HEK293 (cell line): ENCODE data around the gene PTPRR.

Experiments
- CTCF ChIA-PET: fragments of 350-600 bp; formaldehyde crosslinking; extraction: SDS; loops from one replicate; lab custom pipeline; 2021; ENCODE audit warnings: antibody characterized with exemption; lab: Yijun Ruan, JAX
- POLR2A ChIA-PET: fragments of 300-600 bp; formaldehyde crosslinking; extraction: SDS; loops from one replicate; lab custom pipeline; 2020; ENCODE audit warnings: antibody characterized with exemption, inconsistent platforms; lab: Yijun Ruan, JAX
- H3K27ac ChIP-seq: fragments of 200-500 bp; sonication (Bioruptor generic); 2 replicates; pipeline ENCODE4 v1.5.1; 2014; ENCODE audit warnings: low read depth, low read length, control low read depth, inconsistent platforms; ENCODE audit errors: extremely low read depth
- H3K36me3 ChIP-seq, 2 experiments: fragments of 200-500 bp in 1 of 2; sonication (Bioruptor generic) in 1 of 2; 1 replicate in 1 of 2; 2 replicates in 1 of 2; pipeline ENCODE4 v1.5.1; 2014 to 2017; ENCODE audit warnings: inconsistent platforms in 2 of 2, low read length in 2 of 2; ENCODE audit not compliant: control insufficient read depth in 2 of 2, insufficient read depth in 1 of 2
- H3K4me1 ChIP-seq: fragments of 200-500 bp; sonication (Bioruptor generic); 2 replicates; pipeline ENCODE4 v1.5.1; 2014; ENCODE audit warnings: mild to moderate bottlenecking, low read length, inconsistent platforms; ENCODE audit not compliant: control insufficient read depth, insufficient read depth
- H3K4me3 ChIP-seq: 2 replicates; pipeline ENCODE4 v1.5.1; 2011; ENCODE audit warnings: low read depth, mild to moderate bottlenecking, control low read depth, low read length, moderate library complexity
- H3K9me3 ChIP-seq: fragments of 200-500 bp; sonication (Bioruptor generic); 2 replicates; pipeline ENCODE4 v1.5.1; 2014; ENCODE audit warnings: low read depth, low read length, inconsistent platforms; ENCODE audit not compliant: control insufficient read depth, insufficient read depth
- BCL11B ChIP-seq: fragments of 450-650 bp; formaldehyde crosslinking; IDR thresholded peaks from 2 replicates; pipeline ENCODE4 v1.5.1; 2016; ENCODE audit warnings: low read depth, missing biosample characterization, missing genetic modification characterization
- FEZF1 ChIP-seq: fragments of 450-650 bp; formaldehyde crosslinking; IDR thresholded peaks from 2 replicates; pipeline ENCODE4 v1.5.1; 2016; ENCODE audit warnings: missing biosample characterization, missing genetic modification characterization
- GLI2 ChIP-seq: fragments of 450-650 bp; formaldehyde crosslinking; IDR thresholded peaks from 2 replicates; pipeline ENCODE4; 2017; ENCODE audit warnings: missing biosample characterization, missing genetic modification characterization, low read depth, borderline replicate concordance
- KLF16 ChIP-seq: fragments of 450-650 bp; formaldehyde crosslinking; IDR thresholded peaks from 2 replicates; pipeline ENCODE4 v1.5.1; 2017; ENCODE audit warnings: missing biosample characterization, missing genetic modification characterization
- MEIS1 ChIP-seq: sonication (generic); formaldehyde crosslinking; IDR thresholded peaks from 2 replicates; pipeline ENCODE4 v1.8.1; 2022; ENCODE audit warnings: missing genetic modification reagents, mild to moderate bottlenecking, borderline replicate concordance
- SETDB1 ChIP-seq: IDR thresholded peaks from one replicate; pipeline ENCODE4 v1.6.1; 2017; ENCODE audit warnings: mild to moderate bottlenecking, low read length, moderate library complexity, mixed read lengths; ENCODE audit not compliant: insufficient read length
- ZBTB17 ChIP-seq: fragments of 450-650 bp; formaldehyde crosslinking; IDR thresholded peaks from 2 replicates; pipeline ENCODE4 v1.5.1; 2016; ENCODE audit warnings: missing biosample characterization, missing genetic modification characterization
- ZBTB21 ChIP-seq: fragments of 450-650 bp; formaldehyde crosslinking; IDR thresholded peaks from 2 replicates; pipeline ENCODE4 v1.5.1; 2017; ENCODE audit warnings: missing biosample characterization, missing genetic modification characterization
- ZBTB44 ChIP-seq: fragments of 450-650 bp; IDR thresholded peaks from 2 replicates; pipeline ENCODE4 v1.5.1; 2018; ENCODE audit warnings: missing biosample characterization, mild to moderate bottlenecking, missing genetic modification characterization
- ZNF184 ChIP-seq: fragments of 450-650 bp; IDR thresholded peaks from 2 replicates; pipeline ENCODE4 v1.5.1; 2018; ENCODE audit warnings: missing biosample characterization, mild to moderate bottlenecking, missing genetic modification characterization
- ZNF19 ChIP-seq: fragments of 450-650 bp; formaldehyde crosslinking; IDR thresholded peaks from 2 replicates; pipeline ENCODE4; 2016; ENCODE audit warnings: missing biosample characterization, missing genetic modification characterization, low read depth
- ZNF211 ChIP-seq: fragments of 450-650 bp; formaldehyde crosslinking; IDR thresholded peaks from 2 replicates; pipeline ENCODE4 v1.5.1; 2016; ENCODE audit warnings: low read depth, missing biosample characterization, missing genetic modification characterization
- ZNF26 ChIP-seq: fragments of 450-650 bp; formaldehyde crosslinking; IDR thresholded peaks from 2 replicates; pipeline ENCODE4 v1.5.1; 2016; ENCODE audit warnings: missing biosample characterization, missing genetic modification characterization
- ZNF274 ChIP-seq, 2 experiments: fragments of 200-500 bp in 1 of 2; fragments of 450-650 bp in 1 of 2; sonication (Bioruptor generic) in 1 of 2; formaldehyde crosslinking in 1 of 2; IDR thresholded peaks; 2 replicates each; pipeline versions ENCODE4 v1.5.1 to v1.6.1; 2014 to 2016; ENCODE audit warnings: borderline replicate concordance in 1 of 2, inconsistent platforms in 1 of 2, low read length in 1 of 2, missing biosample characterization in 1 of 2, missing genetic modification characterization in 1 of 2
- ZNF335 ChIP-seq: fragments of 450-650 bp; formaldehyde crosslinking; conservative IDR thresholded peaks from 2 replicates; pipeline ENCODE4 v1.5.1; 2016; ENCODE audit warnings: missing biosample characterization, missing genetic modification characterization
- ZNF366 ChIP-seq: fragments of 450-650 bp; formaldehyde crosslinking; conservative IDR thresholded peaks from 2 replicates; pipeline ENCODE4 v1.5.1; 2016; ENCODE audit warnings: missing biosample characterization, missing genetic modification characterization
- ZNF549 ChIP-seq: fragments of 450-650 bp; IDR thresholded peaks from 2 replicates; pipeline ENCODE4 v1.5.1; 2018; ENCODE audit warnings: missing biosample characterization, missing genetic modification characterization, mild to moderate bottlenecking, inconsistent platforms, moderate library complexity
- ZNF558 ChIP-seq: fragments of 450-650 bp; formaldehyde crosslinking; IDR thresholded peaks from 2 replicates; pipeline ENCODE4 v1.5.1; 2016; ENCODE audit warnings: missing biosample characterization, missing genetic modification characterization
- ZNF600 ChIP-seq: fragments of 450-650 bp; formaldehyde crosslinking; IDR thresholded peaks from 2 replicates; pipeline ENCODE4 v1.5.1; 2016; ENCODE audit warnings: missing biosample characterization, missing genetic modification characterization
- ZNF629 ChIP-seq: fragments of 450-650 bp; formaldehyde crosslinking; IDR thresholded peaks from 2 replicates; pipeline ENCODE4 v1.5.1; 2017; ENCODE audit warnings: missing biosample characterization, missing genetic modification characterization
- ZNF677 ChIP-seq: fragments of 450-650 bp; IDR thresholded peaks from 2 replicates; pipeline ENCODE4 v1.5.0; 2018; ENCODE audit warnings: missing biosample characterization, mild to moderate bottlenecking, missing genetic modification characterization, moderate library complexity
- ZNF707 ChIP-seq: fragments of 450-650 bp; formaldehyde crosslinking; IDR thresholded peaks from 2 replicates; pipeline ENCODE4 v1.5.1; 2016; ENCODE audit warnings: missing biosample characterization, missing genetic modification characterization
- ZNF76 ChIP-seq: fragments of 450-650 bp; formaldehyde crosslinking; IDR thresholded peaks from 2 replicates; pipeline ENCODE4; 2016; ENCODE audit warnings: low read depth, missing biosample characterization, missing genetic modification characterization, borderline replicate concordance
- ZNF768 ChIP-seq: fragments of 450-650 bp; formaldehyde crosslinking; IDR thresholded peaks from 2 replicates; pipeline ENCODE4 v1.5.1; 2018; ENCODE audit warnings: missing biosample characterization, mild to moderate bottlenecking, missing genetic modification characterization
- ZNF792 ChIP-seq: fragments of 450-650 bp; formaldehyde crosslinking; IDR thresholded peaks from 2 replicates; pipeline ENCODE4 v1.5.1; 2016; ENCODE audit warnings: missing biosample characterization, missing genetic modification characterization
- ZNF830 ChIP-seq: fragments of 450-650 bp; IDR thresholded peaks from 2 replicates; pipeline ENCODE4 v1.5.0; 2018; ENCODE audit warnings: missing biosample characterization, missing genetic modification characterization, low read depth, mild to moderate bottlenecking, moderate library complexity
- ZNF843 ChIP-seq: fragments of 450-650 bp; formaldehyde crosslinking; IDR thresholded peaks from 2 replicates; pipeline ENCODE4 v1.5.1; 2016; ENCODE audit warnings: missing biosample characterization, missing genetic modification characterization
- TF ChIP-seq, protein P1 (sequence below): fragments of 450-650 bp; formaldehyde crosslinking; IDR thresholded peaks from 2 replicates; pipeline ENCODE4 v1.5.1; 2017; ENCODE audit warnings: missing biosample characterization, missing genetic modification characterization
- TF ChIP-seq, protein P2 (sequence below): fragments of 450-650 bp; formaldehyde crosslinking; IDR thresholded peaks from 2 replicates; pipeline ENCODE4 v1.5.1; 2017; ENCODE audit warnings: missing biosample characterization, missing genetic modification characterization
- TF ChIP-seq, protein P3 (sequence below): fragments of 450-650 bp; formaldehyde crosslinking; IDR thresholded peaks from 2 replicates; pipeline ENCODE4 v1.5.1; 2017; ENCODE audit warnings: missing biosample characterization, missing genetic modification characterization

The PTPRR gene

GRCh38 chr12:70645494-70646317 is 274.8 kb downstream of the PTPRR start:
- H3K4me3 ChIP-seq, result no peak overlapping the region; the same call in 1 of the 2 replicates
- ChIA-PET POLR2A (no interaction called here), CTCF (interaction anchor here (0.9 to 1.1 kb wide), 3 partner anchors 21 to 660 kb away, joined by 3 read pairs; no protein-coding TSS in a partner anchor)
- H3K27ac ChIP-seq, result no peak overlapping the region
- H3K9me3 ChIP-seq, result no peaks in the 10 kb centered on the region
- H3K36me3 ChIP-seq, result no peaks in the 10 kb centered on the region
- H3K4me1 ChIP-seq, result peaks cover 4% of the 10 kb centered on the region; the same call in 1 of the 2 replicates
- TF ChIP-seq ZNF549 (no peak), ZNF768 (tag by site-specific recombination) (peak; percentile 67; the same call in 1 of the 2 replicates), ZNF629 (tag by site-specific recombination) (0 out of 2 replicates have a peak, but pooled peaks have one; percentile 37), ZNF184 (tag by site-specific recombination) (no peak), ZNF707 (tag by site-specific recombination) (no peak), ZNF211 (tag by site-specific recombination) (no peak), ZNF366 (no peak), FEZF1 (tag by site-specific recombination) (no peak), ZNF19 (tag by site-specific recombination) (no peak), ZNF76 (tag by site-specific recombination) (no peak), ZNF558 (no peak), ZNF274 (IDR thresholded peaks at IDR 0.05; ENCODE audit: low read length) (no peak), ZNF274 (tag by site-specific recombination; IDR thresholded peaks at IDR 0.05; ENCODE audit: borderline replicate concordance) (no peak), ZNF26 (tag by site-specific recombination) (no peak), ZBTB21 (tag by site-specific recombination) (no peak), MEIS1 (no peak), ZNF600 (tag by site-specific recombination) (peak; percentile 67), ZNF830 (tag by site-specific recombination) (no peak), SETDB1 (no peak), ZBTB17 (no peak; the same call in 1 of the 2 replicates), ZNF792 (tag by site-specific recombination) (no peak), GLI2 (tag by site-specific recombination) (no peak), KLF16 (no peak), ZNF843 (tag by site-specific recombination) (no peak), BCL11B (tag by site-specific recombination) (no peak), ZNF677 (no peak), ZBTB44 (no peak), ZNF335 (tag by site-specific recombination) (peak; percentile 42; the same call in 1 of the 2 replicates)
- TF ChIP-seq, protein P1, sequence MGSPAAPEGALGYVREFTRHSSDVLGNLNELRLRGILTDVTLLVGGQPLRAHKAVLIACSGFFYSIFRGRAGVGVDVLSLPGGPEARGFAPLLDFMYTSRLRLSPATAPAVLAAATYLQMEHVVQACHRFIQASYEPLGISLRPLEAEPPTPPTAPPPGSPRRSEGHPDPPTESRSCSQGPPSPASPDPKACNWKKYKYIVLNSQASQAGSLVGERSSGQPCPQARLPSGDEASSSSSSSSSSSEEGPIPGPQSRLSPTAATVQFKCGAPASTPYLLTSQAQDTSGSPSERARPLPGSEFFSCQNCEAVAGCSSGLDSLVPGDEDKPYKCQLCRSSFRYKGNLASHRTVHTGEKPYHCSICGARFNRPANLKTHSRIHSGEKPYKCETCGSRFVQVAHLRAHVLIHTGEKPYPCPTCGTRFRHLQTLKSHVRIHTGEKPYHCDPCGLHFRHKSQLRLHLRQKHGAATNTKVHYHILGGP (tag by site-specific recombination), result no peak
- TF ChIP-seq, protein P2, sequence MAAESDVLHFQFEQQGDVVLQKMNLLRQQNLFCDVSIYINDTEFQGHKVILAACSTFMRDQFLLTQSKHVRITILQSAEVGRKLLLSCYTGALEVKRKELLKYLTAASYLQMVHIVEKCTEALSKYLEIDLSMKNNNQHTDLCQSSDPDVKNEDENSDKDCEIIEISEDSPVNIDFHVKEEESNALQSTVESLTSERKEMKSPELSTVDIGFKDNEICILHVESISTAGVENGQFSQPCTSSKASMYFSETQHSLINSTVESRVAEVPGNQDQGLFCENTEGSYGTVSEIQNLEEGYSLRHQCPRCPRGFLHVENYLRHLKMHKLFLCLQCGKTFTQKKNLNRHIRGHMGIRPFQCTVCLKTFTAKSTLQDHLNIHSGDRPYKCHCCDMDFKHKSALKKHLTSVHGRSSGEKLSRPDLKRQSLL (tag by site-specific recombination), result no peak
- TF ChIP-seq, protein P3, sequence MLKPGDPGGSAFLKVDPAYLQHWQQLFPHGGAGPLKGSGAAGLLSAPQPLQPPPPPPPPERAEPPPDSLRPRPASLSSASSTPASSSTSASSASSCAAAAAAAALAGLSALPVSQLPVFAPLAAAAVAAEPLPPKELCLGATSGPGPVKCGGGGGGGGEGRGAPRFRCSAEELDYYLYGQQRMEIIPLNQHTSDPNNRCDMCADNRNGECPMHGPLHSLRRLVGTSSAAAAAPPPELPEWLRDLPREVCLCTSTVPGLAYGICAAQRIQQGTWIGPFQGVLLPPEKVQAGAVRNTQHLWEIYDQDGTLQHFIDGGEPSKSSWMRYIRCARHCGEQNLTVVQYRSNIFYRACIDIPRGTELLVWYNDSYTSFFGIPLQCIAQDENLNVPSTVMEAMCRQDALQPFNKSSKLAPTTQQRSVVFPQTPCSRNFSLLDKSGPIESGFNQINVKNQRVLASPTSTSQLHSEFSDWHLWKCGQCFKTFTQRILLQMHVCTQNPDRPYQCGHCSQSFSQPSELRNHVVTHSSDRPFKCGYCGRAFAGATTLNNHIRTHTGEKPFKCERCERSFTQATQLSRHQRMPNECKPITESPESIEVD (tag by site-specific recombination), result peak; percentile 40; the same call in 1 of the 2 replicates
